GM12891 (cell line): ENCODE results near the gene LYAR.

Experiments
- DNase-seq: peaks from one replicate; pipeline ENCODE4 v3.0.0; 2011; ENCODE audit warnings: low spot score; ENCODE audit not compliant: insufficient read length
- FAIRE-seq: peaks from 2 replicates; lab custom pipeline; 2011; peaks lifted over from hg19 to GRCh38; lab: Jason Lieb, UNC
- PAX5 ChIP-seq: IDR thresholded peaks from 2 replicates; pipeline ENCODE4 v1.6.1; 2011; ENCODE audit warnings: low read length, moderate library complexity, mild to moderate bottlenecking; ENCODE audit not compliant: insufficient read depth, severe bottlenecking
- POLR2A ChIP-seq: IDR thresholded peaks from 2 replicates; pipeline ENCODE4 v1.6.1; 2011; ENCODE audit warnings: low read depth, low read length, control low read depth
- POLR2AphosphoS5 ChIP-seq: IDR thresholded peaks from 2 replicates; pipeline ENCODE4 v1.6.1; 2011; ENCODE audit warnings: low read depth, low read length, control low read depth
- POU2F2 ChIP-seq: IDR thresholded peaks from 2 replicates; pipeline ENCODE4 v1.6.1; 2011; ENCODE audit warnings: low read depth, mild to moderate bottlenecking, control low read depth, low read length, moderate library complexity
- SPI1 ChIP-seq: IDR thresholded peaks from 2 replicates; pipeline ENCODE4 v1.6.1; 2011; ENCODE audit warnings: low read depth, low read length, control low read depth
- TAF1 ChIP-seq: IDR thresholded peaks from 2 replicates; pipeline ENCODE4 v1.6.1; 2011; ENCODE audit warnings: low read depth, low read length, control low read depth

LYAR gene

GRCh38 chr4:4227510-4228355 is 62.2 kb downstream of the LYAR start:
- FAIRE-seq = no peak

GRCh38 chr4:4226606-4227438 is 63.1 kb downstream of the LYAR start, which contains the start of gene OTOP1:
Gene OTOP1, minus strand, starts transcription at chr4:4226929. Its CDS starts 65 bp downstream, at chr4:4226864.
- no peak for DNase-seq
- no peak for TF ChIP-seq POU2F2
- TF ChIP-seq SPI1 = no peak
- no peak for TF ChIP-seq POLR2AphosphoS5
- TF ChIP-seq PAX5 = no peak
- no peak for TF ChIP-seq TAF1
- TF ChIP-seq POLR2A = no peak
- FAIRE-seq = no peak

More at GRCh38 chr4:4227510-4228355, 62.2 kb downstream of the LYAR start:
- no peak for DNase-seq
- TF ChIP-seq TAF1 = no peak
- no peak for TF ChIP-seq PAX5
- no peak for TF ChIP-seq POU2F2
- no peak for TF ChIP-seq POLR2A
- TF ChIP-seq POLR2AphosphoS5 = no peak
- no peak for TF ChIP-seq SPI1

- peak; percentile 74 for FAIRE-seq
- TF ChIP-seq PAX5 = no peak
- no peak for TF ChIP-seq POU2F2
- no peak for TF ChIP-seq POLR2AphosphoS5
- no peak for TF ChIP-seq POLR2A
- TF ChIP-seq TAF1 = no peak
- TF ChIP-seq SPI1 = no peak
- DNase-seq = no peak
These were observed 63.9 kb downstream of the LYAR start for GRCh38 chr4:4225915-4226605.
